HEK293T (cell line): ENCODE data around the gene SKAP2.

Source experiments
- CTCF ChIA-PET: fragments of 350-600 bp; formaldehyde crosslinking; extraction: SDS; loops from one replicate; lab custom pipeline; 2021; ENCODE audit warnings: antibody characterized with exemption, inconsistent platforms; lab: Yijun Ruan, JAX
- POLR2A ChIA-PET: fragments of 350-600 bp; formaldehyde crosslinking; extraction: SDS; loops from one replicate; lab custom pipeline; 2020; ENCODE audit warnings: antibody characterized with exemption, inconsistent platforms; lab: Yijun Ruan, JAX
- DNase-seq: peaks from one replicate; pipeline ENCODE4 v3.0.0; 2012; ENCODE audit warnings: mixed read lengths; ENCODE audit errors: extremely low spot score
- ARNT ChIP-seq: fragments of 450-650 bp; IDR thresholded peaks from 2 replicates; pipeline ENCODE4 v1.6.1; 2017; ENCODE audit warnings: mild to moderate bottlenecking
- BHLHE40 ChIP-seq: fragments of 450-650 bp; IDR thresholded peaks from 2 replicates; pipeline ENCODE4 v1.6.1; 2016; ENCODE audit warnings: mild to moderate bottlenecking, moderate library complexity, borderline replicate concordance
- CTBP1 ChIP-seq: fragments of 450-650 bp; IDR thresholded peaks from 2 replicates; pipeline ENCODE4 v1.6.1; 2016; ENCODE audit warnings: borderline replicate concordance
- ELF4 ChIP-seq: fragments of 450-650 bp; IDR thresholded peaks from 2 replicates; pipeline ENCODE4 v1.6.1; 2017; ENCODE audit warnings: antibody characterized with exemption
- FOXA1 ChIP-seq: fragments of 450-650 bp; IDR thresholded peaks from 2 replicates; pipeline ENCODE4 v1.6.1; 2016; ENCODE audit warnings: mild to moderate bottlenecking
- FOXK2 ChIP-seq: fragments of 450-650 bp; IDR thresholded peaks from 2 replicates; pipeline ENCODE4 v1.6.1; 2016; ENCODE audit warnings: mild to moderate bottlenecking
- FOXM1 ChIP-seq: fragments of 450-650 bp; IDR thresholded peaks from 2 replicates; pipeline ENCODE4 v1.6.1; 2017; ENCODE audit warnings: mild to moderate bottlenecking, borderline replicate concordance
- HDGF ChIP-seq: fragments of 450-650 bp; IDR thresholded peaks from 2 replicates; pipeline ENCODE4 v1.6.1; 2017; ENCODE audit warnings: antibody characterized with exemption, borderline replicate concordance
- L3MBTL2 ChIP-seq: fragments of 450-650 bp; conservative IDR thresholded peaks from 2 replicates; pipeline ENCODE4 v1.6.1; 2016; ENCODE audit warnings: mild to moderate bottlenecking
- LEF1 ChIP-seq: fragments of 450-650 bp; IDR thresholded peaks from 2 replicates; pipeline ENCODE4 v1.6.1; 2017; ENCODE audit warnings: mild to moderate bottlenecking, borderline replicate concordance
- NFRKB ChIP-seq: fragments of 450-650 bp; IDR thresholded peaks from 2 replicates; pipeline ENCODE4 v1.6.1; 2016; ENCODE audit warnings: mild to moderate bottlenecking, moderate library complexity
- SP1 ChIP-seq: fragments of 450-650 bp; IDR thresholded peaks from 2 replicates; pipeline ENCODE4 v1.6.1; 2017
- SUZ12 ChIP-seq: fragments of 450-650 bp; IDR thresholded peaks from 2 replicates; pipeline ENCODE4 v1.6.1; 2016; ENCODE audit warnings: mild to moderate bottlenecking
- TARDBP ChIP-seq: fragments of 450-650 bp; IDR thresholded peaks from 2 replicates; pipeline ENCODE4 v1.6.1; 2016
- ZNF384 ChIP-seq: fragments of 450-650 bp; IDR thresholded peaks from 2 replicates; pipeline ENCODE4 v1.6.1; 2016
- TF ChIP-seq, protein P1 (sequence below): fragments of 450-650 bp; IDR thresholded peaks from 2 replicates; pipeline ENCODE4 v1.6.1; 2016

The SKAP2 gene

DNA sequence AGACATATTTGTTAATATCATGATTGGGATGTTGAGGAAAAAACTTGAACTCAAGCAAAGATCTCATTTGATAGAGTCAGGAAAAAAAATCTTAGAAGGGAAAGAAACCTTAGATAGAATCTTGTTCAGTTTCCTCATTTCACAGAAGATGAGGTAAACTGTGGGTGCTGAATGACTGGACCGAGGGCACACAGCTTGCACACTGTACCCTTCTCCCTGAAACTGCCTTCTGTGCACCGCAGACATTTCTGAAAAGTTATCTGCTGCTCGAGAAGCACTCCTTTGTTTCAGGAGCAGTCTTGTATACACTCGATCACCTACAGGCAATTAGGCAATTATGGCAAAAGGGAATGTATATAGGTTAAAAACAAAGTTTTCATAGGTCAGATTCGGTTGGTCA, 167.4 kb downstream of the SKAP2 start:
- DNase-seq, result no peak
- ChIA-PET CTCF (interaction anchor here (0.7 kb wide), 1 partner anchor 447 kb away, joined by 3 read pairs; the partner anchor contains the start of gene HOXA5), POLR2A (no interaction called here)
- TF ChIP-seq FOXA1 (no peak), L3MBTL2 (no peak), SUZ12 (no peak), ARNT (no peak), ELF4 (no peak), HDGF (no peak), TARDBP (no peak), FOXK2 (no peak), ZNF384 (no peak), CTBP1 (no peak), NFRKB (no peak), LEF1 (no peak), FOXM1 (no peak)
- TF ChIP-seq, protein P1, sequence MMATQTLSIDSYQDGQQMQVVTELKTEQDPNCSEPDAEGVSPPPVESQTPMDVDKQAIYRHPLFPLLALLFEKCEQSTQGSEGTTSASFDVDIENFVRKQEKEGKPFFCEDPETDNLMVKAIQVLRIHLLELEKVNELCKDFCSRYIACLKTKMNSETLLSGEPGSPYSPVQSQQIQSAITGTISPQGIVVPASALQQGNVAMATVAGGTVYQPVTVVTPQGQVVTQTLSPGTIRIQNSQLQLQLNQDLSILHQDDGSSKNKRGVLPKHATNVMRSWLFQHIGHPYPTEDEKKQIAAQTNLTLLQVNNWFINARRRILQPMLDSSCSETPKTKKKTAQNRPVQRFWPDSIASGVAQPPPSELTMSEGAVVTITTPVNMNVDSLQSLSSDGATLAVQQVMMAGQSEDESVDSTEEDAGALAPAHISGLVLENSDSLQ, result no peak

DNA sequence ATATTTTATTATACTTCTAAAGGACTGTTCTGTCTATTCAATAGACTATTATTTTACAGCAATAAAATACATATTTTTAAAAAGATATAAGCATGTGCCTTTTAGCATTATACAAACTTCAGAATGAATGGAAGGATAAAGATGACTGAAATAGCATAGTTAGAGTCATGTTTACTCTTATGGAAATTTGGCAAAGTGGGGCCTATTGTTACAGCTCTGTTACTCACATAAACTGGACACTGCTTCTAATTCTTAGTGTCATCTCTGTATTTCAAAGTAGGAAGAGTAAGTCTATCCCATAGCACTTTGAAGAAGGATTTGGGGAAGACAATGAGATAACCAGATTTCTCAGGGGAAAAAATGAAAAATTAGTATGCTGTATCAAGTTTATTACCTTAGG, 168.2 kb downstream of the SKAP2 start:
- DNase-seq, result no peak
- TF ChIP-seq FOXK2 (no peak), LEF1 (no peak), ZNF384 (no peak), SUZ12 (no peak)
- ChIA-PET CTCF (no interaction called here), POLR2A (no interaction called here)

DNA sequence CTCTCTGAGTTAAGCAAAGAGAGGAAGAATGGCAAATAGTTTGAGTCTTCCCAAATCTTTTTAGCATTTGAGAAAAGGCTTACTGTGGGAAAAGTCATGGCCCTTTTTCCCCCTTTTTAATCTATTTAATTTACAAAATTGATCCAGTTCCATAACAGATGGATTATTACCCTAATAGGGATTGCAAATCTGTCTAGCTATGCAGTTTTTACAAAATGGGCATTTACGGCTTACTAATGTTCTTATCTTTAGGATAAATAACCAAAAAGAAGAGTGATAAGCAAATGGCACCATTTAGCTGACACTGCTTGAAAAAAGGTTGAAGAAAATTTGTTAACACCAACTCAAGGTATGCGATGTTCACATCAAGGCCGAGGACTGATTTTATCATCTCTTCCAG, 169.7 kb downstream of the SKAP2 start:
- POLR2A ChIA-PET, result no interaction called here
- no peak for DNase-seq
- TF ChIP-seq CTBP1, result no peak
- TF ChIP-seq, protein P1, result no peak
- TF ChIP-seq ELF4, result no peak
- no peak for TF ChIP-seq SP1
- no peak for TF ChIP-seq ZNF384
- TF ChIP-seq BHLHE40, result no peak
- TF ChIP-seq L3MBTL2, result no peak
- TF ChIP-seq ARNT, result no peak
- TF ChIP-seq NFRKB, result no peak
- no peak for TF ChIP-seq TARDBP
- TF ChIP-seq FOXA1, result no peak
- no peak for TF ChIP-seq HDGF
- no peak for TF ChIP-seq FOXM1
- TF ChIP-seq FOXK2, result no peak
- no peak for TF ChIP-seq LEF1
- no peak for TF ChIP-seq SUZ12
- CTCF ChIA-PET, result interaction anchor here (1.2 kb wide), 1 partner anchor 13 kb away, joined by 3 read pairs; no protein-coding TSS in a partner anchor

DNA sequence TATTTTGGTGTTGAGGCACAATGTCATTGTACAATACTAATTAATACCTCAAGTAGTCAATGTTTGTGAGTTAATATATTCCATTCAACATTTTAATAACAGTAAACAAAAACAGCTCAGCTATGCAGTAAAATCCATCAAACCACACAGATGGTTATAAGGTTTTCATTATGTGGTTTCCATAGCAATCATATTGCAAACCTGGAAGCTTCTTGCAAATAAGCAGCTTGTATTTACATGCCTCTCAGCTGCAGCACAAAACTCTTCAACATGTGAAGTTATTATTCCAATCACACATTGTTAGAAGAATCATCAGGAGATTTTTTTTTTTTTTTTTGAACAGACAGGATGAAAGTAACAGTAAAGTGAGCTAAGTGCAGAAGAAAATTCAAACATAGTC, 170.2 kb downstream of the SKAP2 start:
- TF ChIP-seq FOXM1, result no peak
- no peak for TF ChIP-seq NFRKB
- no peak for TF ChIP-seq HDGF
- no peak for TF ChIP-seq ZNF384
- TF ChIP-seq, protein P1, result no peak
- TF ChIP-seq ELF4, result no peak
- no peak for TF ChIP-seq TARDBP
- TF ChIP-seq SP1, result no peak
- no peak for TF ChIP-seq L3MBTL2
- TF ChIP-seq SUZ12, result no peak
- TF ChIP-seq FOXA1, result no peak
- TF ChIP-seq ARNT, result no peak
- no peak for TF ChIP-seq FOXK2
- no peak for TF ChIP-seq CTBP1
- TF ChIP-seq BHLHE40, result no peak
- TF ChIP-seq LEF1, result no peak
- CTCF ChIA-PET, result interaction anchor here (0.7 to 0.8 kb wide), 2 partner anchors 13 to 281 kb away, joined by 3 read pairs; no protein-coding TSS in a partner anchor
- POLR2A ChIA-PET, result no interaction called here
- DNase-seq, result no peak

DNA sequence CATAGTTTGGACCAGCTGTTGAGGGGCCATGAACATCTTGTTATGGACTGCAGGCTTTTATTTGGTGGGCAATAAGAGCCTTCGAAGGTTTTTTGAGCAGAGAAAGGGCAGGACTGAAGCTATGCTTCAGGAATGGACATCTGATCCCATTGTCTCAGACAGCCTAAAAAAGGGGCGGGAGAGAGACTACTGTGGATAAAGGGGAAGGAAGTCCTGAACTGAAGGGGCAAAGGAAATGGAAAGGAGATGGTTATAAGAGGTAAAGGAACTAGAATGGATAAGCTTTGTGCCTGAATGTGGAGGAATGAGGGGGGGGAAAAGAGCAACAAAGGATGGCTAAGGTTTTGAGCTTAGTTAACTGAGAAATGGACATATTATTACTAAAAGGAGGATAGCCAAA, 172.5 kb downstream of the SKAP2 start:
- ChIA-PET CTCF (interaction anchor here (0.9 to 2.1 kb wide), 4 partner anchors 10 to 459 kb away, joined by 3 to 6 read pairs (median 3); partner anchors contain the start of gene HOXA5), POLR2A (interaction anchor here (1.3 kb wide), 1 partner anchor 465 kb away, joined by 3 read pairs; the partner anchor contains the start of gene HOXA7)
- TF ChIP-seq FOXK2 (no peak), ZNF384 (no peak), SUZ12 (no peak), ELF4 (no peak), HDGF (no peak), FOXM1 (no peak), ARNT (no peak)
- TF ChIP-seq, protein P1, result no peak
- DNase-seq, result no peak

DNA sequence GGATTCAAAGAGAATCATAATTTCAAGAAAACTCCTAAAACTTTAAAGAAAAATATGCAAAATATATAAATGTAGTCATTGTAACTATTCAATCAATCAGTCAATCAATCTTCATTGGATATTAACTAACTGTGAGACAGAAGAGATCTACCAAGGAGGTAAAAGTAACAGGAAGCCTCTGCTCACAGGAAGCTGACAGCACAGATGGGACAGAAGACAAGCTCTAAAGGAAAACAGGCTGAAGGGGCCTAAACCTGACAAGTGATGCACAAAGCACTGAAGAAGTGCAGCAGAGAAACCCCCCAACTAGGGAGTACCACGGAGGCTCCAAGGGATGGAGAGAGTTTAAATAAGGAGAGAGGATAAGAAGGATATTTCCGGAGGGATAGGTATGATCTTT, 173.0 kb downstream of the SKAP2 start:
- POLR2A ChIA-PET, result interaction anchor here (1.3 kb wide), 1 partner anchor 465 kb away, joined by 3 read pairs; the partner anchor contains the start of gene HOXA7
- CTCF ChIA-PET, result interaction anchor here (1.0 to 2.1 kb wide), 3 partner anchors 10 to 460 kb away, joined by 3 to 6 read pairs (median 3); partner anchors contain the start of gene HOXA5

More for the DNA sequence above, 173.0 kb downstream of the SKAP2 start:
- TF ChIP-seq CTBP1 (no peak), LEF1 (no peak), SUZ12 (no peak), BHLHE40 (no peak), ZNF384 (no peak), FOXA1 (no peak), SP1 (no peak), FOXK2 (no peak), FOXM1 (no peak), NFRKB (no peak), L3MBTL2 (no peak), ELF4 (no peak)
- TF ChIP-seq, protein P1, result no peak
- no peak for DNase-seq
